Myocyte (in vitro differentiated cells): ENCODE measurements around the gene SYNE4. TPM values are rescaled to one million over a fixed set of nuclear protein-coding genes. Genes with fewer than 3 reads are reported as not detected.

Source experiments
- DNase-seq: peaks from one replicate; pipeline ENCODE4 v3.0.0-alpha.2; 2012; ENCODE audit warnings: low read depth
- total RNA-seq: library from RNA; depleted of rRNA; stranded (reverse); fragments of >200 nt; gene quantifications from 2 replicates; pipeline ENCODE4 v1.2.3, GENCODE V29; 2014

Gene SYNE4
- total RNA-seq, 1 donor from 2014 or later, result not detected

- no peak for DNase-seq
These were observed 17.7 kb upstream of the SYNE4 start for GRCh38 chr19:36026091-36026876.

DNA sequence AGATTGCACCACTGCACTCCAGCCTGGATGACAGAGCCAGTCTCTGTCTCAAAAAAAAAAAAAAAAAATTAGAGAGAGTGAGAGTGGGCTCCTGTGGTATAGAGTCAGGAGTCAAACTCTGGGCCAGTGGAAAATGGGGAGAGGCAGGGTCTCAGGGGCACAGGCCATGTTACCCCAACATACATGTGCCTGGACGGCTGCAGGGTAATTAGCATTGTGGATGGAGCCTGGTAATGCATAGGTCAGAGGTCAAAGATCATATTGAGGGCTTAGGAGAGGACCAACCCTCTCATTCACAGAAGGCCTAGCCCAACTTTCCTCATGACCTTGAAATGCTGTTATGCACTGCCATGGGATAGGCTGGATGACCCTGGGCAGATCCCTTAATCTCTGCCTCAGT is 16.9 kb upstream of the SYNE4 start:
- no peak for DNase-seq

DNA sequence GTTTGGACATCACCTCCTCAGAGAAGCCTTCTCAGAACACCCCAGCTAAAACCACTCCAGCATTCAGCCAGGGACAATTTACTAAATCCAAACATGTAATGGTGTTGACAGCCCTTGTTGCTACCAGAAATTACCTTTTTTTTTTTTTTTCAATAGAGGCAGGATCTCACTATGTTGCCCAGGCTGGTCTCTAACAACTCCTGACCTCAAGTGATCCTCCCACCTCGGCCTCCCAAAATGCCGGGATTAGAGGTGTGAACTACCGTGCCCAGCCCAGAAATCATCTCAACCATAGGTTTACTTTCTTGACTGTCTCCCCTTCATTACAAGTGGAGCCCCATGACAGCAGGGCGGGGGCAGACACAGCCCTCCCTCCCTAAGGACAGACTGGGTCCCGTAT is 14.8 kb upstream of the SYNE4 start:
- no peak for DNase-seq

GRCh38 chr19:36019061-36019670 is 10.6 kb upstream of the SYNE4 start:
- DNase-seq, result no peak

GRCh38 chr19:36014012-36014924 is 5.7 kb upstream of the SYNE4 start, which contains the start of gene ALKBH6:
Gene ALKBH6 (minus strand): TSS chr19:36014213. CDS start chr19:36013397, 816 bp downstream.
- DNase-seq, result peak; percentile 99

GRCh38 chr19:36013280-36014011 is 4.8 kb upstream of the SYNE4 start:
- DNase-seq, result no peak

DNA sequence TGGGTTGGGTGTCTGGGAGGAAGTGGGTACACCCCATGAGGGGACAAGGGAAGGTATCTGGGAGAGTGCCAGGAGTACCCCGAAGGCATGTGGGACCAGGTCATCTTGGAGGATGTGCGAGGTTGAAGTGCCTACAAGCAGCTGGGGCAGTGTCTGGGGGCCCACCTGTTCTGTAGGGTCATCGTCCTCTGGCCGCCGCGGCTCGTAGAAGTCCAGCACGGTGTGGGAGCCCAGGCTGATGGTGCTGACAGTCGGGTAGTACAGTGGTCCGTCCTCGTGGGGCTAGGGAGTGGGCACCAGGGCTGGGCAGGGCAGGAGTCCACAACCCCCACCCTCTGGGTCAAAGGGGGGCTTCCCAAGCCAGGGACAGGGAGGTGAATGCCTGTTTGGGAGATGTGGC is 1.8 kb upstream of the SYNE4 start:
- no peak for DNase-seq

DNA sequence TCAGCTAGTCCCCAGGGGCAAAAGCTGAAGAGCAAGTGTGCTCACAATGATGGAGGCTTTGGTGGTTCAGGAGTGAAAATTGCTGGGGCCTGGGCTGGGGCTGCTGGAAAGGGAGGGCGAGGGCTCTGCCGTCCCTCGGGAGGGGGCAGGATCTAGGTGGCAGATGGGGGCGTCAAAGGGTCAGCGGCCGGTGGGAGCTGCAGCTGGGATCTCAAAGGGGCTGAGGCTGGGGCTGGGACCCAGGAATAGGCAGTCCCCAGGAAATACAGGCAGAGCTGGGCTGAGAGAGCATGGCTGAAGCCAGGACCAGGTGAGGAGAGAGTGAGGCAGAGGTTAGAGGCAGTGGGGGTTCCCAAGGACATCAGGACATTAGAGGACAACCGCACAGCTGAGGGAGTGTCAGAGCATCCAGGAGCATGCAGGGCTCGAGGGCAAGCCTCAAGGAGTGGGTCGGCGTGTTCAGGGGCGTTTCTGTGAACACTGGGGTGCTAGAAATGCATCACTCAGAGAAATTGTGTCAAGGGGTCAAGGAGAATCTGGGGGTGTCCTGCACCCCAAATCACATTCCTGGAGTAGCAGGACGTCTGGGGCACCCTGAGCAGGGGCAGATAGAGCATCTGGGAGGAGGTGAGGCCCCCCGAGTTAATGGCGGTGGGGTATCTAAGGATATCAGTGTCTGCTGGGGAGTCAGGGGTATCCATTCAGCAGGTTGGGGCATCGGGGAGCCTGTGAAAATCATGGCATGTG is 1.2 kb upstream of the SYNE4 start:
- no peak for DNase-seq

- peak; percentile 62 for DNase-seq
These were observed 607 bp upstream of the SYNE4 start for GRCh38 chr19:36009220-36009619.

GRCh38 chr19:36006955-36007354 is 1.7 kb downstream of the SYNE4 start:
- no peak for DNase-seq

- no peak for DNase-seq
These were observed 5.3 kb downstream of the SYNE4 start for GRCh38 chr19:36003284-36003683.

DNA sequence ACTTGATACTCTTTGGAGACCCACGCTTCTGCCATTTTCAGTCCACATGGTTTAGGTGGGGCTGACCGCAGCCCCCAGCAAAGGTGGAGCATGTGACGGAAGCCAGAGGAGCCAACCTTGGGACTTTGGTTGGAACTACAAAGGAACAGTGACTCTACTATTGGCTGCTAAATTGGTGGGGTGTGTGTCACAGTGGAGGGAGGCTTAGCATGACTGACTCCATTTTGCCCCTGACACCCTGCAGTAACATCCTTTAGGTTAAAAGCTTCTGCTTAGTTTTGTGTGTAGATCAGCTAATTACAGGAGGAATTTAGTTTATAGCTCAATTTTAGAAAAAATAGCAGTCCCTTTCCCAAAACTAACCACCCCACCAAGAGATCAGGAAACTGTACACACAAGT is 7.0 kb downstream of the SYNE4 start:
- no peak for DNase-seq

- no peak for DNase-seq
These were observed 11.8 kb downstream of the SYNE4 start for GRCh38 chr19:35996777-35997176.

- peak; percentile 95 for DNase-seq
These were observed 13.3 kb downstream of the SYNE4 start, which contains the start of gene SDHAF1 for GRCh38 chr19:35995048-35995993. Gene SDHAF1 (plus strand): TSS chr19:35995188. CDS start chr19:35995275, 87 bp downstream.

- DNase-seq, result no peak
These were observed 14.6 kb downstream of the SYNE4 start for GRCh38 chr19:35993923-35994598.

GRCh38 chr19:35992907-35993765 is 15.5 kb downstream of the SYNE4 start:
- no peak for DNase-seq

DNA sequence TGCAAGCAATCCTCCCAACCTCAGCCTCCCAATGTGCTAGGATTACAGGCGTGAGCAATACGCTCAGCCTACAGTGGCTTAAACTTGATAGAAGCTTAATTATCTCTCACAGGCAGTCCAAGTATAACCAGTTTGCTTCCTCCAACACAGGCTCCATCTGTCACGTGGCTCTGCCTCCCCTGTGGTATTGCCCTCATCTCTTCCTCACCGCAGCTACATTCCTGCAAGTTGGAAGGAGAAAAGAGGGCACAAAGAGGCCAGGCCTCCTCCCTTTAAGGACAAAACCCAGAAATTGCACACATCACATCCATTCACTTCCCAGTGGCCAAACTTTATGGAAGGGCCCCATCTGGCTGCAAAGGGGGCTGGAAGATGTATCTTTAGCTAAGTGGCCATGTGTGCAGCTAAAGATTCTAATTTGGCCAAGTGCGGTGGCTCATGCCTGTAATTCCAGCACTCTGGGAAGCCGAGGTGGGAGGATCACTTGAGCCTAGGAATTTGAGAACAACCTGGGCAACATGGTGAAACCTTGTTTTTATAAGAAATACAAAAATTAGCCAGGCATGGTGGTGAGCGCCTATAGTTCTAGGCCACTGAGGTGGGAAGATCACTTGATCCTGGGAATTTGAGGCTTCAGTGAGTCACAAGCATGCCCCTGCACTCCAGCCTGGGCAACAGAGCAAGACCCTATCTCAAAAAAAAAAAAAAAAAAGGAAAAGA is 16.7 kb downstream of the SYNE4 start:
- peak; percentile 34 for DNase-seq
